ENCODE results near the gene FCMR.
"Not testable (repeated sequence)": the region's sequence is repeated elsewhere in the genome, so short reads cannot be mapped to it uniquely, and the experiment has no call there.

Gene FCMR

GRCh38 chr1:206854401-206855129, 67.2 kb downstream of the FCMR start:
- no peak overlapping the region for H3K4me3 ChIP-seq (replicated peaks; ENCODE audit: low read depth, low read length)
- DNase-seq (ENCODE audit: low read depth): no peak
- no peak for TF ChIP-seq CTCF (IDR thresholded peaks at IDR 0.05; ENCODE audit: low read length, missing control alignments)

GRCh38 chr1:206853696-206854095, 68.0 kb downstream of the FCMR start:
- not testable (repeated sequence) for H3K4me3 ChIP-seq (replicated peaks; ENCODE audit: low read depth, low read length); DNase-seq (ENCODE audit: low read depth)
